HG02610 (cell line): ENCODE results near the gene SLC25A47.

Experiments
- ATAC-seq: cut with Tn5 transposase; IDR thresholded peaks from one replicate; pipeline ENCODE4 v1.9.1; 2021; ENCODE audit warnings: mild to moderate bottlenecking, moderate library complexity; ENCODE audit not compliant: unreplicated experiment

The SLC25A47 gene

GRCh38 chr14:100374270-100374669, 51.1 kb downstream of the SLC25A47 start:
- no peak for ATAC-seq

- no peak for ATAC-seq
These were observed 51.7 kb downstream of the SLC25A47 start for GRCh38 chr14:100374876-100375265.

- peak; percentile 40 for ATAC-seq
These were observed 52.3 kb downstream of the SLC25A47 start for GRCh38 chr14:100375266-100375962.

GRCh38 chr14:100375963-100376735, 53.0 kb downstream of the SLC25A47 start, which contains the start of gene WDR25:
WDR25 (plus strand) TSS chr14:100376485.
- ATAC-seq = peak; percentile 76

- no peak for ATAC-seq
These were observed 53.6 kb downstream of the SLC25A47 start for GRCh38 chr14:100376751-100377171.
